GM18870 (cell line): ENCODE data around the gene EPSTI1.
"Not testable (repeated sequence)": the region's sequence is repeated elsewhere in the genome, so short reads cannot be mapped to it uniquely, and the experiment has no call there.

Experiments used
- ATAC-seq: cut with Tn5 transposase; IDR thresholded peaks from one replicate; pipeline ENCODE4 v1.9.1; 2021; ENCODE audit warnings: moderate library complexity; ENCODE audit not compliant: unreplicated experiment

The EPSTI1 gene

DNA sequence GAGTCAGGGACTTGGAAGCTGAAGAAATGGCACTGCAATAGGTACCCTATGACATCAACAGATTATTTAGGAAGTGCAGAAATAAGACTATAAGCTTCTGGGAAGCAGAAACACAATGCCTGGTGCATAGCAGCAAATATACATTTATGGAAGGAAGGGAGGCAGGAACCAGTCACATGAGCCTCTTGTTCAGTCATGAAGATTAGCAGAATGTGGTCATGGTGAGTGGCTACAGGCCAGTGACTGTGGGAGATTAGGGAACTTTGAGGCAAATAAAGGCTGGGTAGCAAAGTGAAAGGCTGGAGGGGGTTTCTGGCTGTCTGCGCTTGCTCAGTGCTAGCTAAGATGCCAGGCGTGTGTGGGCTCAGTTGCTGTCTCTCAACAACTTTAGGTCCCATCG is 96.3 kb downstream of the EPSTI1 start:
- ATAC-seq: no peak

DNA sequence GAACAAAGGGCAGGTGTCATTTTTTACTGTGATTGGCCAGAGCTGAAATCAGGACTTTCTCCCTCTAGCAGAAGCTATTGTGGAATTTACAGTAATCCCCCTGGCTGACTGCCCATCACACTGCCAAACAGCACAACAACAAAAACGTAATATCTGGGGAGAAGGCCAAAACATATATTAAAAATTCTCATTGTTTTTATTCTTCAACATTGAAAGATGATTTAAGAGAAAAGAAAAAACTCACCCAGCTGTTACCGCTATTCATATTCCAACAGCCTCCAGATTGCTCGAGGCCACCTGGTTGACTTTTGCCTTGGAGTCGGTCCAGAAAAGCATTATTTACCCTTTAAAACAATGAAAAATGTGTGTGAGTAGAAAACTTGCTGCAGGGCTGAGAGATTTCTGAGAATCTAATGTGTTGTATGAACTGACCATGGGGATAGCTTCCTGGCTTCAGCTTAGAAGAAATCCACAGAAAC is 97.2 kb downstream of the EPSTI1 start:
- no peak for ATAC-seq

DNA sequence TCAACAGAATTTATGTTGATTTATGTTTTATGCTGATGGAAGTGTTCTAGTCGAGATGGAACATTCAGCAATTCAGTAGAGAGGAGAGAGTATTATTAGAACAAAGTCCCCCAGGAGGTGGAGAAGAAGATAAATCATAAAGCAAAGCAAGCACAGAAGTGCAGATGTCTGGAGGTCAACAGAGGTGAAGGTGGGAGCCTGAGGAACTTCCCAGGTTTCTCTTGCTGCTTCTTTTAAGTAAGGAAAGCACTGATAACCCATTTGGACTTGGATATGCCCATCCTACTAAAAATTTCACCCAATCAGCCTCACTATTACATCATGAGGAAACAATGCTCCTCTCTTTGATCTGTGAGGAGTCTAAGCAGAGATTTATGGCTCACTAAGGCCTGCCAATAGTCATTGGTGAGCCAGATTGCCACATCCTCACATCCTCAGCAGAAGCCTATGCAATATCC is 98.8 kb downstream of the EPSTI1 start:
- no peak for ATAC-seq

DNA sequence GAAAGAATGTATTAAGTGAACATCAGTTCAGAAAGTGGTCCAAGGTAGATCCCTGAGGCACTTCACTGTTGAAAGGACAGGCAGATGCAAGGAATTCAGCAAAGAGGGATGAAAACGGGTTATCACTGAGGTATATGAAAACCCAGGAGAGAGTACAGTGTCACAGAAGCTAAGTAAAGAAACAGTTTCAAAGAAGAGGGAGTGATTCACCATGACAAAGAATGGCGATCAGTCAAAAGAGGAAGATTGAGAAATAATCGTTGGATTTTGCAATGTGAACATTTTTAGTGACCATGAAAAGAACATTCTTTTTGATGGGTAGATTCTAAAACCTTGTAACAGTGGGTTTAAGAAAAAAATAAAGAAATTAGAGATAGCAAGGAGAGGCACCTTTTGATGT is 99.3 kb downstream of the EPSTI1 start:
- no peak for ATAC-seq

DNA sequence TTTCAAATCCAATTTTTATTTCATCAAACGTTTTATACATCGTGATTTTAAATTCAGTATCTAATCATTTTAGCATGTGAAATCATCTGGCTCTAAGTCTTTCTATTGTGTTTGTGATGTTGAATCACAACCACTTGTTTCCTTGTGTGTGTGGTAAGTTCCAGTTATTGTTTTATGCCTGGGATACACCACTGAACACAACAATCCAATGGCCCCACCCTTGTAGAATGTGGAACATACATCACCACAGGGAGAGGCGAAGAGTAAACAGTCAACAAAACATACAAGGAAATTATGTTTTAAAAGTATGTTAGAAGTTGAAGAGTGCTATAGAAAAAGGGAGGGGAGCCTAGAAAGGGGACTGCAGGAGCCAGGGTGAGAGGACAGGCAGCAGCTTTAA is 100.5 kb downstream of the EPSTI1 start:
- no peak for ATAC-seq

DNA sequence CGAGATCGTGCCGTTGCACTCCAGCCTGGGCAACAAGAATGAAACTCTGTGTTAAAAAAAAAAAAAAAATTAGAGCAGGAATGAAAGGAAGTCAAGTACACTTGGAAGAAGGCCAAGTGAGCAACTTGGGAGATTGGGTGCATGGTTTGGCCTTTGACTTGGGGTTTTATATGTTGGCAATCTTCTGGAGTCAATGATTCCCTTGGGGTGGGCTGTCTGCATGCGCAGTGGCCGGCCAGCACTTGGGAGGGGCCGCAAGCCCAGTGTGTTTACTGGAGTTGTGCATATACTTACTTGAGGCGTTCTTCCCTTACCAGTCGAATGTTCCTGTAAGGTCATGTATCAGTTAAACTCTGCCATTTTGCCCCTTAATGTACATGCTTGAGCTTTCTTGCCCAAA is 106.7 kb downstream of the EPSTI1 start:
- no peak for ATAC-seq

DNA sequence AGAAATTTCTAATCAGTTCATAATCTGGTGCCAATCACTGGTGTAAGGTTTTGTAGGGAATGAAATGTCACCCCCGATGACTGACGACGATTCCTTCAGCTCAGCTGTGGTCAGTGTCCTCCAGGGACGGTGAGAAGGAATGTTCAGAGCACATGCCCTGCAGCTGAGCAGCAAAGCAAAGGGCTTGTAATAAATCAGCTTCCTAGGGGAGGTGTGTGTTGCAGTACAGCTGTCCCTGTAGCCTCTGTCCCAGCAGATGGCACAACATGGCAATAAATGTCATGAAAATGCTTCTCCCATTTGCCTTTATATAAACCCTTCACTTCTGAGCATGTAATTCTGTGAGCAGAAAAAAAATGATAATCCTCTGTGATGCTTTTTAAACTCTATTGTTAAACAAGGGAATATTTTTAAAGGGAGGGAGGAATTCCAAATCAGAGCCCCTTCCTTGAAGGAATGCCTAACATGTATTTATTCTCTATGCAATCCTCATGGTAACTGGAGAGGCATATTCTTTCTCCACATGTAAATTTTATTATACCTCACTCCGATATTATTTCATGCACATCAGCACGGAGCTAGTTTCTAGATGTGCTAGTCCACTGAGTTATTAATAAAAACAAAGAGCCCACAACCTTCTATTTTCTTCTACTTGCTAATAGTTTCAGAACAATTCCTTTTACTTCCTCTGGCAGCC is 108.1 kb downstream of the EPSTI1 start:
- ATAC-seq: no peak

DNA sequence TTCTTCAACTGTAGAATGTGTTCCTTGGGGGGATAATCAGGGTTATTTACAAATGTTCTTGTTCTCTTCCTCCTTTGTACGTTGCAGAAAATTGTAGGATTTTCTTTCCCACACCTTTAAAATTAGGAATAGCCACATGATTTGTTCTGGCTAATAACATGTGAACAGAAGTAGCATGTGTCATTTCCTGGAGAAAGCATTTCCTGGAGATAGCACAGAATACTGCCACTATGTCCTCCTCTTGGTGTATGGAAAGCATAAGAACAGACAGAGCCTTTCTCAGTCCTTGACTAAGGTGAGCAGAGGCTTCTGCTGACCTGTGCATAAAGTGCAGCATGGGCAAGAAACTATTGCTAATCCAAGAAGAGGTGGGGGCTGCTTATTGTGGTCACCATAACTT is 108.9 kb downstream of the EPSTI1 start:
- no peak for ATAC-seq

DNA sequence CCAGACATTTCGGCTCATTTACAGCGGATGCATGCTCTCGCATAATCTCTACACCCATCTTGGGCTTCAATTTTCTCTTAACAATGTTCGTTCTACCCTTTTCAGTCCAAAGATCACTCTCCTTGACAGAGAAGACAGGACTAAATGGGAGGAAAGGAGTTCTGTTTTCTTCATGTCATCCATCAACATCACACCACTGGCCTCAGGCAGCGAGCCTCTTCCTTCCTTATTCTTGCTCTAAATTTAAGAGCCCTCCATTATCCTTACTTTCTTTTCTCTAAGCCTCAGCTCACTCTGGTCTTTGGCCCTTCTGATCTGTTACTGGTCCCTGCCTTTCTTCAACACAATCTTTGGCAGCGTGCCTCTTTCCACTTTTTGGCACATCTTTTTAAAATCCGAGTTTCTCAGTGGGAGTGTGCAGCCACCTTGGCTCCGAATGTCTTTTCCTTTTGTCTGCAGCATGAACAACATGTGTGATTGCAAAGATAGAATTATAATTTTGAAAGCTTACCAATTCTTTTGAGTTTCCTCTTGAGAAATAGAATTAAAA is 111.9 kb downstream of the EPSTI1 start:
- no peak for ATAC-seq

DNA sequence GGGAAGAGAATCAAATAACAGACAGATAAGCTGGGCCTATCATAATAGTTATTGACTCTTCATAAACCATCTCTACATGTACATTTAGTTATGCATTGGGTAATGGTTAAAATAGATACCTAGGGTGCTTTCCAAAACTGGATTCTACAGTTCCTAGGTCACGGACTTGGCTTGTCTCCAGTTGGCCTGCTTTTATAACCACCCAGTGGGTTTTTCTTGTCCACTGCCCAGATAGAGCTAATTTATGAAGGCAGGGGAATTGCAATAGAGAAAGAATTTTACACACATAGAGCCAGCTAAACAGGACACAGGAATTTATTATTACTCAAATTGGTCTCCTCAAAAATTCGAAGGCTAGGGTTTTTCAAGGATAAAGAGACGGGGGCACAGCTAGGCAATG is 113.3 kb downstream of the EPSTI1 start:
- no peak for ATAC-seq

DNA sequence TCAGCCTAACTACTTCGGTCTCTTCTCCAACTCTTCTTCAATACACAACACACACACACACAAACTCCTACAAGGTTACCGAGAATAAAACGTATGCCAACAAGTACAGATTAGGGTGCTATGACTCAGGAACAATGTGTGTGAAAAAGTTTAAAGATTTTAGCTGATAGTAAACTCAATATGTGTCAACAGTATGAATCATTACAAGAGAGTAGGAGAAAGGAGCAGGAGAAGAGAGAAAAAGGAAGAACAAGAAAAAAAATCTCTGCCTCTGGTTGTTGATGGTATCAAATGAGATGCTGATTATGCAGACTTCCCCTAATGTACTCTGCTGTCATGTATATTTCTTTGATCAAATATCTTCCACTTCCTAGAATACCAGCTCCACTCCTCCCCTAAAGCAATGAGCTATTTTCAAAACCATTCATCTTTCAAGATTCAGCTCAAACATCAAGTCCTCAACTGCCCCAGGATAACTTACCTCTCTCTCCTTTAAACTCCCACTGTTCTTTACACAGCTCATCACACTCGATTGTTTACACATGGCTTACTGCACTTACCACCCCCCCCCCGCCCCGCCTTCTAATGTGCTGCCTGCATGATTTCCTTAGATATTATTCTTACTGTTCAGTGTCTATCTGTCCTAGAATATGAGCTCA is 115.0 kb downstream of the EPSTI1 start:
- ATAC-seq: no peak

DNA sequence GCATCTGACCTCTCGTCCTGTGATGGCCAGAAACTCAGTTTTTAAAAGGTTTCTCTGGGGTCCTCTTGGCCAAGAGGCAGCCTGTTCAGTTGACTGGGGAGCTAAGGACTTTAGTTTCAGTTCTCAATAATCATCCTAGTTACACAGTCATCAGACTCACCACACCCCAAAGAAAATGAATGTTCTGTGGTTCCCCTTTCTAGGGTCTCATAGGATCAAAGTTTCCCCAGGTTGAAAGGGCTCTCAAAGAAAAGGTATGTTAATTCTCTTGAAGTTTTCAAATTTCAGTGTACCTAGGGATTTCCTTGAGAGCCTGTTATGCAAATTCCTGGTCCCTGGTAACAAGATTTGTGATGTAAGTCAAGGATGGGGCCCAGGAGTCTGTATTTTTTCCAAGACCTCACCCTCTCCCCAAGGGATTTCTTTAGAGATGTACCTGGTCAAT is 115.7 kb downstream of the EPSTI1 start:
- peak; percentile 93 for ATAC-seq

DNA sequence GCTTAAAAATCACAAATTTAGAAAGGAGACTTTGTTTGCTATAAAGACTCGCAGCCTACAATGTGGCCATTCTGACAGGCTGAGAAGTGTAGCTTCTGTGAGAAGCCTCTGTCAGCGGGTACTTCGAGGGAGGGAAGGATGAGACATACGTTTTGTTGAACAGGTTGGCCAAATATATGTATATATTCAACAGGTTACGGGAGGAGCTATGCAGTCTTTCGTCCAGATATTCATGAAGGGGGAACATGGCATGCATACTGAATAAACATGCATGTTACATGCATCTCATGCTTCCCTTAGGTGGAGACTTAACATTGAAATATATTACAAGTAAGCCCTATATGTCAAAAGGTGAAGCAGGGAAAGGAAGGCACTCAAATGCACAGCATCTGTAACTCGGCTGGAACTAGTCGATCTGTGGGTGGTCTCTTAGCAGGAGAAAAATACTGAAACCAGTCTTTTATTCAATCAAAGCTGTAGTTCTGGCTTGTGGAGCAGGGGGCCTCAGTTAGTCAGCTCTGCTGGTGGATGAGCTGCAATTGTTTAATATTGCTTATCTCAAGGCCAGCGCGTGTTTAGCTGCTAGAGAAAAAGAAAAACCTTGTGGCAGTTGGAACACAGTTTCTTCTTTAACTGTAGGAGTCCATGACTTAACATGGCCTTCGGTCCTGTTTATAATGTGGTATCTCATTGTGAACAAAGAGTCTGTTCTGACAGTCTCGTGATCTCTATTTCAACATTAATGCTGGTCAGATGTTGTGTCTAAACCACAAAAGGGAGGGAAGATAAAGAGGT is 116.4 kb downstream of the EPSTI1 start:
- ATAC-seq: peak; percentile 41

DNA sequence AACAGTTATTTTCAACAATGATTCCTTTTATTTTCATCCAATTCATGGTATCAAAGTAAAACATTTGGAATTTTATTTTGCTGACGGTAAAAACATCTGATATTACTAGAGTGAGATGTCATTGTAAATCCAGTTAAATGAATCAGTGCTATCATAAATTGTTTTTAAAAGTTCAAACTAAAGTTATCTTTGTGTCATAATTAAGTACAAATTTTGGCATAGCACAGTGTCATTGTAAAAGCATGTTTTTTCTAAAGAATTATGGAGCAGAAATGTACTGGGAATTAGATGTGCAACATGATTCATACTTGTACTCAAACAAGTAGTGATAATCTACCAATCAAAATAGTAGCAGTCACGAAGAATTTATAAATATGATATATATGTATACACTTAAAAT is 117.8 kb downstream of the EPSTI1 start:
- ATAC-seq: no peak

DNA sequence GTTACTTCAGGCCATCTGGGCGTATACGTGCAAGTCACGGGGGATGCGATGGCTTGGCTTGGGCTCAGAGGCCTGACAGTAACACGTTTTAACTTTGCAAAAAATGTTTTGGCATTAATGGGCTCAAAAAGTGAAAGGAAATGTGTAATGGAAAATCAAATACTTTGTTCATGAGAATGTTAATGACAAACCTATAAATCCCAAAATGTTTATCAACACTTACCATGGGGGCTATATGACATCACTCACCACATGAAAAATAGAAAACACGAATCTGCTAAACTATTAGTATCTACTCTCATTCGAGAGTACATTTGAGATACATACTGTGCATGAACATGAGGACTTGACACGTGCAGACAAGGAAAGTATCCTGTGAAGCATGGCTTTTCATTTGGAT is 119.0 kb downstream of the EPSTI1 start:
- ATAC-seq: no peak

DNA sequence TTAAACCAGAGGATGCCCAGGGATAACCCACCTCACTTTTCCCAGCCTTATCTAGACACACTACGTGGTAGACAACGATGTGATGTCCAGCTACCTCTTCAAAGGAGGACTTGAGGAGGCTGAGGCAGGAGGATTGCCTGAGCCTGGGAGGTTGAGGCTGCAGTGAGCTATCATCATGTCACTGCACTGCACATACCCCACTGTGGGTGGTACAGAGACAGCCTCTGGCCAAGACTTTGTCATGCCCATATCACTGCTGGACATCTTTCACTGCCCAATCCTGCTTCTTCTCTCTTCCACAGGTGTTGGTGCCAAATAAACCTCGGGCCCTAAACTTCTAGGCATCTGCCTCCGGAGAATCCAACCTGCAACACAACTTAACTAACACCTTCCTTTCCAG is 124.8 kb downstream of the EPSTI1 start:
- ATAC-seq: no peak

DNA sequence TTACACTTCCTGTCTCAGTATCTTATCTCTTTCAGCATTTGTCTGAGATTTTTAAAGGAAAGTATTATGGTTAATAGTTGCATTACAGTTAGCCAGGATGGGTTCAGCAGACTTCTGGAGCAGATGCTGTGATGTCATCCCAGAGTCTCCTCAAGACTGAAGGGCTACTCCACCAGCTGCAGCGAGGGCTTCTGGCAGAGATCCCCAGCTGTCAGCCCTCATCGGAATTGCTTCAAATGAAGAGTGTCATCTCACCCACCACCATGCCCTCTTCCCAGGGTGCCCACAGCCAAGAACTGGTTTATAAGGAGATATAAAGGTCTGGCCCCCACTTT is 126.3 kb downstream of the EPSTI1 start:
- ATAC-seq: no peak

DNA sequence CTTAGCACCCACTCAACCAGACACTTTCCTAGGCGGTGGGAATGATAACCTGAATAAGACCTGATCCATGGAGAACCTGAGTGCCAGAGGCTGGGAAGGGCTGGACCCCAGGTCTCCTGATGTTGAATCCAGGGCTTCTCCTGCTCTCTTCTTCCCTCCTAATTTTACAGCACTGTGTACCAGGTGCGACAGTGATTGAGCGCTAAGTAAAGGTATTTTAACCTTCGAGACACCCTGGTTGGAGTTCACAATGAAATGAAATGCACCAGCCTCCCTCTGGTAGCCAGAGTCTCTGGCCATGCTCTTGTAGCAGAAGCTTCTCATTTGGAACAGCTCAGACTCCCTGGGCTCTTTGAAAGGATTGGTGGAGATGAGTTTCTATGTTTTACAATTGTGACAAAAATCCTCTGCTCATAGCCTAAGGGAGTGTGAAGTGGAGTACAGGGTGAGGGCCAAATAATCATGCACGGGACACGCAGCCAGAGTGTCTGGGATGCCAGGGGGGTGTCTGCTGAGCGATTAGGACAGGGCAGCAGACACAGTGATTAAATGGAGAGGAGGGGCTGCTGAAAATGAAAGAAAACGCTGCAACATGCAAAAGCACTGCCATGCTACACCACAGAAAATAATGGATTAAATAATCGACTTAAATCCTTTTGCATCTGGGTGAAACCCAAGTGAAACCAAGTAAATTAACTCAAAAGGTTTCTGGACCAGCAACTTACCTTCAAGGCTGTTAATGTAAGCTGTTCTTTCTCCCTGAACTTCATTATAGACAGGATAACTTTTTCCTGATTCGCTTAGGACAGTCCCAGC is 126.9 kb downstream of the EPSTI1 start:
- ATAC-seq: no peak

DNA sequence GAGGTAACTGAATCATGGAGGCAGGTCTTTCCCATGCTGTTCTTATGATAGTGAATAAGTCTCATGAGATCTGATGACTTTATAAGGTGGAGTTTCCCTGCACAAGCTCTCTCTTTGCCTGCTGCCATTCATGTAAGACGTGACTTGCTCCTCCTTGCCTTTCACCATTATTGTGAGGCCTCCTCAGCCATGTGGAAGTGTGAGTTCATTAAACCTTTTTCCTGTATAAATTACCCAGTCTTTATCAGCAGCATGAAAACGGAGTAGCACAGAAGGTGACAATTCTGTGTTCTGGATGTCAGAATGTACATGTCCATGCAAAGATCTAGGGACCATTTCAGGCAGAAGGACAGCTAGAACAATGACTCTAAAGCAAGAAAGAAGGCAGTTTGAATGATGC is 129.7 kb downstream of the EPSTI1 start:
- ATAC-seq: not testable (repeated sequence)

DNA sequence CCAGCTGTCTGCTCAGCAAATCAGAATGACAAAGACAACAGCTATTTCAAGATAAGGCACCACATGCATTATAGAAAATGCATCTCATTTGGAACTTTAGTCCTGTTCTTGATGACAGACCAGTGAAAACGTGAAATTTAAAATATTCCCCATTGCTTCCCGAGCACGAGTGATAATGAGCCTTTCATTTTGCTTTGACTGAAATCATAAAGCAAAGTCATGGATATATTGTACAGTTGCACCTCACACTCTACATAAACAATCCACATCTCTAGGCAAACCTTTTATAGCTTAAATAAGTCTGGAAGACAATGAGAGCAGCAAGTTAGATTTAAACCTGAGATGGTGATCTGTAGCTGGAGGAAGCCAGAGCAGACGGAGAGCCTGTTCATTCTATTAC is 131.6 kb downstream of the EPSTI1 start:
- ATAC-seq: no peak

DNA sequence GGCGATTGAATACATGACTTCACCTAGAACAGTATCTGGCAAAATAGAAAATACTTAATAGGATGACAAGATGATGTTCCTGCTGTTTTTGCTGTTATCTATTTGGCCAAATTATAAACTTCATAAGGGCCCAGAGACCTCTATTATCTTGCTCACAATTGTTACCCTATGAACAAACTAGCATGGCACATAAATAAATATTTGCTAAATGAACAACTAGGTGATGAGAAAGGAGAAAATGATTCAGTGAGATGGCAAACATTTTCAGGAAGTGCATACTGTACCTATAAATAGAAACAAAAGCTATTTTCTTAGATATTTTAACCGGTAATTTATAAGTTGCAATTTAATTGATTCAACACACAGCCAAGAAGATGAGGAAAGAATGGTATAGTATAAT is 132.3 kb downstream of the EPSTI1 start:
- ATAC-seq: no peak
